Measurements from ENCODE around the gene APOBEC4.
A peak's percentile ranks its signal among the peaks of the same experiment; 100 is the strongest.
"Not testable (repeated sequence)": the region's sequence is repeated elsewhere in the genome, so short reads cannot be mapped to it uniquely, and the experiment has no call there.

APOBEC4 gene

DNA sequence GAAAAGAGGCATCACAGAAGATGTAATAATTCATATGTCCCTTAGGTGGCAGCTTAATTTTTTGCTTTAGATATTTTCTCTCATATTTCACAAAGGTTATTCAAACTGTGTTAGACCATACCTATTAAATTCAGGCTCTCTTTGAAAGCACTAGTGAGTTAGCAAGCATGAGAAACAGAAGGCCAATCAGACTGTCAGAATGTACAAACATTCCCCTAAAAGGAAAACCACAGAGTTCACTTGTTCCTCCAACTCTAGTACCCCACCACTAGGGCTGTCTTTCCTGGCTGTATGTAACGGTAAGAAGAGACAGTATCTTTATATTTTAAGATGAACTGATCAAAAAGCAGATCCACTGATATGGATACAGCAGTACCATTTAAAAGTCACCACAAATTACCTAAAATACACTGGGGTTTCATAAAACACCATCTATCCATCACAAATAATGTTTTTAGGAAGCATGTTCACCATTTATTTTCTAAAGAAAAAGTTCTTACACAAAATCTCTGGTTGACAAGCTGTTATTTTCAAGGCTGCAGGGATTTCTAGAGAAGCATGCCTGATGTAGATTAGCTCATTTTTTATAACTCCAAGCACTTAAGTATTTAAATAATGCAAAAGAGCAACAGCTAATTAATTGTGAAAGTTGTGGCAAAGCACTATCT lies 19.3 kb downstream of the APOBEC4 start:
- peak; percentile 13 to 20 for ATAC-seq

GRCh38 chr1:183632964-183633363 lies 20.2 kb downstream of the APOBEC4 start:
- ATAC-seq = no peak

- ATAC-seq = no peak
Observed at GRCh38 chr1:183632114-183632513, 21.0 kb downstream of the APOBEC4 start.

DNA sequence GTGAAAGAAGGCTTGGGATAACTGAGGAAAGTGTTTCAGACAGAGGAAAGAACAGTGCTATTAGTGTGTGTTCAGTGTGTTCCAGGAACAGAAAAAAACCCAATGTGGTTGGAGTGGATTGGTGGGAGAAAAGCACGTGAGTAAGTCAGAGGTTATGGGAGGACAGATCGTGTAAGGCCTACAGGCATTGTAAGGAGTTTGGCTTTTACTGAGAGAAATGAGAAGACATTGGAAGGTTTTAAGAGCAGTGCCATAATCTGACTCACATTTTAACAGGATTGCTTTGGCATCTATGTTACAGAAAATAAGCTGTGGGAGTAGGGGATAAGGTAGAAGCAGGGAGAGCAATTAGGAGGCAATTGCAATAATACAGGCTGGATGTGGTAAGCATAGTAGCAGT lies 22.4 kb downstream of the APOBEC4 start:
- no peak for ATAC-seq

GRCh38 chr1:183628537-183628936 lies 24.6 kb downstream of the APOBEC4 start:
- ATAC-seq = peak; percentile 21 to 61

DNA sequence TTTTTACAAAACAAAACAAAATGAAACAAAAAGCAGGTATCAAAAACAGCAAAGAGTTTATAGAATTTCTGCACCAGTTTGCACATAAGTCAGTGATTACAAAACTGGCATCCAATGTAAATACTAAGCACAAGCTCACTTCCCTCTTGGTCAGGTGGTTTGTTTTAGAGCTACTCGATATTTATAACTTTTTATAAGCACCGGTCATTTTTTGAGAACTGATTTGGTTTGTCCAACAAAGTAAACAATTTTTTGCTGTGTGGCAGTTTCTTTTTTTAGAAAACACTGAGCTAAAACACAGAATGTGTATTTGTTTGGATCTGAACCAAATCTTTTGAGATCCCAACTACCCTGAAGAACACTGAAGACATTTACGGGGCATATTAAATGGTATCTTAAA lies 26.9 kb downstream of the APOBEC4 start:
- ATAC-seq = not testable (repeated sequence)

DNA sequence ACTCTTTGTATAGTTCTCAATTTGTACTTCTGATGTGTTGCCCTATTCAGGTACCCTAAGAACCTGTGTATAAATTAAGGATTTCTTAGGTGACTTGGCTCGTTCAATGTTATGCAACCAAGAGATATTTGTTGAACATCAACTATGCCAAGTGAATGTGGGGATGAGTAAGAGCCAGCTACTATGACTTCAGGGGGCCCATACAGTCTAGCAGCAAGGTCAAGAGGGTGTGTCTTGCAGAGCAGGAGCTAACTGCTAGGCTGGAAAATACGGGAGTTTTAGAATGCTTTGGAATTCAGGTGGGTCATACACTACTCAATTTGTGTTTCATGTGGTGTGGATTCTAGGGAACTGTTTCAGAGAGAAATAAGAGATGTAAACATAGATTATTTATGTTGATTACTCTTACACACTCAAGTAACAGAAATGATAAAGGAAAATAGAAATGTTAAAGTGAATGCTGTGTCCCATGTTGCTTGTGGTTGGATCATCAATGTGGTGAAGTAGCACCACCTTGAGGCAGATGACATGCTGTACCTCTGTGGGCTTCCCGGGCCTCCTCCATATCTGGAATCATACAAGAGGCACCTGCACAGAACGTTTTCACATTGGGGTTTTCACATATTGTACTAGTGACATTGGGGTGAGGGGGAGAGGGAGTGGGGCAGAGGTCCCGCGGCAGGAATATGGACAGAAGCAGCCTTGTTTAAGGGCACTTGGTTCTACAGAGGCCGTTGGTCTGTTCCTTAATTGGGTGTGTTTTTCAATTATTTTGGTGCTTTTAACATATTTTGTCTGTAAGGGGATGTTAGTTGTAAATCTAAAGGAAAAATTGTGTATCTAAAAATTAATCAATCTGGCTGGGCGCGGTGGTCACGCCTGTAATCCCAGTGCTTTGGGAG lies 30.0 kb downstream of the APOBEC4 start:
- ATAC-seq = peak; percentile 70 to 83

- no peak for ATAC-seq
Observed at GRCh38 chr1:183622013-183622412, 31.1 kb downstream of the APOBEC4 start.

- no peak for ATAC-seq
Observed at GRCh38 chr1:183620311-183620710, 32.8 kb downstream of the APOBEC4 start.

DNA sequence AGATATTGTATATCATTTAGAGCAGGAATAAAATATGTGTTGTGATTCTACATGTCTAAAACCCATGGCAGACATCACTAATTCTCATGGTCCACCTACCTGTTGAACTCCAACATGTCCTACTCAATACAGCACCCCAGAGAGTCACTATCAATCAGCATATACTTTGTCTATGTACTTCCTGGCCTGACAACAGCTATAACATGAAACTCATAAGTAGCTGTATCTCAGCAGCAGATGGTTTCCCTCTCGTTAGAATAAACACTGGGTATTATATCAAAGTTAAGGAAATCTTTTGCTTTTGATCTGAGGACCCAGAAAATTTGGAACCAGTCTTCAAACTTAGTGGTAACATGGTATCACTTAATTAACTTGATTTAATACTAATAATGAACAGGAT lies 33.3 kb downstream of the APOBEC4 start:
- no peak for ATAC-seq

DNA sequence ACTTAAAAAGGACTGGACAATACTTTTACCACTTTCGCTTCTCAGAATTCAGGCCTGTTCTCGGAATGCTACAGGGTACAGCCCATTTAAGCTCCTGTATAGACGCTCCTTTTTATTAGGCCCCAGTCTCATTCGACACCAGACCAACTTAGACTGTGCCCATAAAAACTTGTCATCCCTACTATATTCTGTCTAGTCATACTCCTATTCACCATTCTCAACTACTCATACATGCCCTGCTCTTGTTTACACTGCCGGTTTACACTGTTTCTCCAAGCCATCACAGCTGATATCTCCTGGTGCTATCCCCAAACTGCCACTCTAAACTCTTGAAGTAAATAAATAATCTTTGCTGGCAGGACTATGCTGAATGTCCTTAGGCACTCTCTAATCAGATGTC lies 34.9 kb downstream of the APOBEC4 start:
- not testable (repeated sequence) for ATAC-seq

DNA sequence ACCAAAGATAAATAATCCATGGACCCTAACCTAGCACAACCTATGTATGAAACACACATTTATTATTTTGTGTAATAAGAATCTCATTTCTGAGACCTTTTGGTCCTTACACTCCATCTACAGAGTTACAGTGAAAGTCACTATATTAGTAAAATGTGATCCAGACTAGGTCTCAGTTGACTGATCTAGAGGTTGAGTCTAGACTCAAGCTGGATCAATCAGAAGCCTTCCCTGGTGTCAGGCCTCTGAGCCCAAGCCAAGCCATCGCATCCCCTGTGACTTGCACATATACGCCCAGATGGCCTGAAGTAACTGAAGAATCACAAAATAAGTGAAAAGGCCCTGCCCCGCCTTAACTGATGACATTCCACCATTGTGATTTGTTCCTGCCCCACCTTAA lies 40.1 kb downstream of the APOBEC4 start:
- ATAC-seq = not testable (repeated sequence)

- ATAC-seq = no peak
Observed at GRCh38 chr1:183612407-183612806, 40.7 kb downstream of the APOBEC4 start.

DNA sequence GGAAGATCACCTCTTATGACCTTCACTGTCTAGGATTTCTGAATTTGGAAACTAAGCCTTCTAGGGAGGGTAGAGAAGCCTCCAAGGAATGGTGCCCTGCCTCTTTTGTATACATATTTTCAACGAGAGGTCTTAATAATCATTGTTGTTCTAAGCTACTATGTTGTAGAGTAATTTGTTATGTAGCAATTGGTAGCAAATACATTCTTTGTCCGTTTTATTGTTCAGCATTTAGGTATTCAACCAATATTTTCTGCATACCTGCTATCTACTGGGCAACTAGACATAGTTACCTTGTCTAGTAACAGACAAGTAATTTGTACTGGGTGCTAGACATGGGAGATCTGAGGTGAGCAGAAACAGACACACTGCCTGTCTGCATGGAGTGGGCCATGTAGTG lies 42.1 kb downstream of the APOBEC4 start:
- no peak for ATAC-seq

DNA sequence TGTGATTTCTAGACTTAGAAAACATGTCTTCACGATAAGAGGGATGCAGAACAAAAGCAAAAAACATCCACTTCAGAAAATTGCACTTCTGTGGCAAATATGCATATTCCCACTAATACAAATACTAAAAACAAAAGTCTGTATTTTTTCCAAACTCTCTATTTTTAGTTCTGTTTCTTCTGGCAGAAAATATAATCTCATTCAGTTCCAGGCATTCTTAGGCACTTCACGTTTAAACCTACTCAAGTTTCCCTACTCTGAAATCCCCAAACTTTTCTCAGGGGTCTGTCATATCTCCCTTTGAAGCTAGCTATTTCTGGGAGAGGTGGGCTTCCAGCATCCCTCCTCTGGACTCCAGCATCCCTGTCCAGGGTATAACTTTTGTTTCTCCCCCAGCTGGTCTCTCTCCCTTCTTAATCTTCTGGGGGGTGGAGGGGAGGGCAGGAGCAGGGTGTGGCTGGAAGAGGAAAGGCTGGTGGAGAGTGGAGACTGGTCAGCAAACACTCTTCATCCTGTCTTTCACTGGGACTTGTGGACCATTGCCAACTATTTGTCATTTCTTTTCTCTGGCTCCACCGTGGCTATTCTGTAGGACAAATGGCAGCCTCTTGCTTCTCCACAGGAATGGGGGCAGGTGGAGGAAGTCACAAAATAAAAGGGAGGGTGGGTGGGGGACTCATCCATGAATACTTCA lies 43.2 kb downstream of the APOBEC4 start:
- no peak for ATAC-seq

DNA sequence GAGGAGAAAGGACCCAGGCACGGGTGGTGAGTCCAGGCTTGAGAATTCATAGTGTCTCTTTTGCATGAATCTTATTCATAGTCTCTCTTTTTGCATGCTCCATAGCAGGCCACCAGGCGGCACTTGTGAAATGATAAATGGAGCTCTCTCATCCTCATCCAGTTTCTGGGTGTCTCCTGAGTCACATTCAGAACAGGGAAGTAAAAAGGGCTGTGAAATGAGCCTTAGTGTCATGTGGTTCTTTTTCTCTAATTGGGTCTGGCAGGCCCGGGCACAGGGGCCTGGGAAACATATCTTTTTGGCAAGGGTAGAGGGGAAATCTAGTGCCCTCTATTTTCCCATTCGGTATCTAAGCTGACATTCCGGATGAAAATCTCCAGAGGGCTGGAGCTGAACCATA lies 43.8 kb downstream of the APOBEC4 start:
- peak in 1 of 2 donors; percentile 30 for ATAC-seq

- no peak for ATAC-seq
Observed at GRCh38 chr1:183607322-183607980, 45.7 kb downstream of the APOBEC4 start.

- ATAC-seq = no peak
Observed at GRCh38 chr1:183605904-183606303, 47.2 kb downstream of the APOBEC4 start.

DNA sequence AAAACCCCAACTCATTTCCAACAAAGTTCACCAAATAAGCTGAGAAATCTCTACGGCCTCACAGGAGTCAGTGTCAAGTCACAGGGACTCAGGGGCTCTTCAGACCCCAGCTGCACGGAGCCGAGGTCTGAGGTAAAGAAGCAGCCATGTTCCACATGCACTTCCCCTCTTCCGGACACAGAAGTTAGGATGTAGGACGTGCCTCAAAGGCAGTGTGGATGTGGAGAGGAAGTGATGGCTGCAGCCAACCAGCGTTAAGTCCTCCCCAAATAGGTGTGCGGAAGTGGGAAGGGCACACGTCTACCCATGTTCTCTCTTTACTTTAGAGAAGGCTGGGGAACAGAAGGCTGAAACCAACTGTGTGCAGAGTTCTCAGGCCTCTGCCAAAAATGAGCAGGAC lies 48.3 kb downstream of the APOBEC4 start:
- no peak for ATAC-seq

DNA sequence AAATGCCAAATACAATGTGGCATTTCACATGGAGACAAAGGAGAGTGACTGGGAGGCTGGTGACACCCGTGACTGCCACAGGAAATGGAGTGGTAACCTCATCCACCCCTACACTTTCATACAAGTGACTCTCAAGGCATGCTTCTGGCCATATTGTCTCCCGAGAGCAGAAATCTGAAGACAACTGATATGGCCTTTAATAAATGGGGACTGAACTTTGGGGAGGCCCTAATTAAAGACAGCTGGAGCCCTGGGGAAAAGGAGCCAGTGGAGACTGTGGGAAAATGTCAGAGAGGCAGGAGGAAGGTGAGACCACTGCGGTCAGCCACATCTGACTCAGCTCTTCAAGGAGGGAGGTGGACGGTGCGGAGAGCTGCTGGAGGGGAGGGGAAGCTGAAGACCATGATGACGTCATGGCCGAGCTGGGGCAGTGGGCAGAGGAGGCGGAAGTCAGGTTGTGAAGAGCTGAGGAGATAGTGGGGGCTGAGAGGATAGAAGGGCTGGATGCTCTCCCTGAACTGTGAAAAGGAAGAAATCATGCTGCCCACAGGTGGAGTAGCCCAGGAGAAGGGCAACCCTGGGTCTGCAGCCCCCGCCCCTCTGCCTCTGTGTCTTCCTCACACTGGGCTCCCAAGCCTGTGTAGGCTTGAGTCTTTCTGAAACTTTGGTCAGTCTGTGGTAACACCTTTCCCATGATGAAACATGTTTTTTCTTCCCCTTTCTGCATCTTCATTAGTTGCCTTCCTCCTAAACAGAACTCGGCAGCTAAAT lies 48.9 kb downstream of the APOBEC4 start:
- ATAC-seq = peak in 1 of 2 donors; percentile 23

GRCh38 chr1:183602510-183602909 lies 50.6 kb downstream of the APOBEC4 start:
- ATAC-seq = no peak

DNA sequence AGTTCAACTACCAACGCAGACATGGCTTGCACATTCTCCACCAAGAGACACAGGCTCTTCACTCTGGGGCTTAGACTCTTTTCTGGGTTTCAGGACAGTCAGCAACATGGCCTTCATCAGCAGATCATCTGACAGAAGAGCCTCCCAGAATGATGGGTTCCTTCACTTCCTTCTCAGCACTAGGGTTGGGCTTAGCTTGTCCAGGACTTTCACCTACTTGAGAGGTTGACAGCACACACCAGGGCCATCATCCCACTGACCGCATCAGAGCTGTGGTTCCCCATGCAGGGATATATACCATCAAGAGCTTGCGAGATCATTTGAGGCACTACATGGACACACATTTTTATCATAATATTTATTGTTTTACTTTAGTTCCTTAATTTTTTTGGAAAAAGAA lies 52.5 kb downstream of the APOBEC4 start:
- no peak for ATAC-seq

Data from activated CD4-positive, CD25-positive, alpha-beta regulatory T cell treated with anti-CD3 and anti-CD28 coated beads, Interleukin-2, amount 50 U/mL, for 24 hours (primary cell).